GM19455 (cell line): ENCODE results near the gene GRM7.

Experiments used
- ATAC-seq: cut with Tn5 transposase; IDR thresholded peaks from one replicate; pipeline ENCODE4 v1.9.1; 2021; ENCODE audit not compliant: unreplicated experiment

The GRM7 gene

GRCh38 chr3:7292362-7292761 is 431.4 kb downstream of the GRM7 start:
- no peak for ATAC-seq

GRCh38 chr3:7293286-7293685 is 432.4 kb downstream of the GRM7 start:
- ATAC-seq = no peak

GRCh38 chr3:7305561-7305960 is 444.6 kb downstream of the GRM7 start:
- no peak for ATAC-seq

GRCh38 chr3:7306901-7307300 is 446.0 kb downstream of the GRM7 start:
- ATAC-seq = no peak

GRCh38 chr3:7307410-7307809 is 446.5 kb downstream of the GRM7 start:
- no peak for ATAC-seq

- ATAC-seq = no peak
Measured at GRCh38 chr3:7309641-7310102, 448.8 kb downstream of the GRM7 start.

GRCh38 chr3:7315037-7315436 is 454.1 kb downstream of the GRM7 start:
- no peak for ATAC-seq

GRCh38 chr3:7322957-7323669 is 462.2 kb downstream of the GRM7 start:
- ATAC-seq = no peak

GRCh38 chr3:7328339-7328738 is 467.4 kb downstream of the GRM7 start:
- no peak for ATAC-seq

GRCh38 chr3:7332696-7333095 is 471.8 kb downstream of the GRM7 start:
- no peak for ATAC-seq

- no peak for ATAC-seq
Measured at GRCh38 chr3:7333125-7333524, 472.2 kb downstream of the GRM7 start.

GRCh38 chr3:7340795-7341194 is 479.9 kb downstream of the GRM7 start:
- ATAC-seq = no peak

GRCh38 chr3:7346364-7346763 is 485.4 kb downstream of the GRM7 start:
- no peak for ATAC-seq

- no peak for ATAC-seq
Measured at GRCh38 chr3:7357101-7357500, 496.2 kb downstream of the GRM7 start.

GRCh38 chr3:7367968-7368367 is 507.1 kb downstream of the GRM7 start:
- ATAC-seq = no peak

- ATAC-seq = no peak
Measured at GRCh38 chr3:7368597-7368996, 507.7 kb downstream of the GRM7 start.

- ATAC-seq = no peak
Measured at GRCh38 chr3:7371693-7372572, 511.0 kb downstream of the GRM7 start.

GRCh38 chr3:7377103-7377502 is 516.2 kb downstream of the GRM7 start:
- ATAC-seq = no peak

- ATAC-seq = no peak
Measured at GRCh38 chr3:7381741-7382140, 520.8 kb downstream of the GRM7 start.

GRCh38 chr3:7382293-7383010 is 521.5 kb downstream of the GRM7 start:
- ATAC-seq = no peak

- no peak for ATAC-seq
Measured at GRCh38 chr3:7385635-7386034, 524.7 kb downstream of the GRM7 start.

GRCh38 chr3:7388026-7388425 is 527.1 kb downstream of the GRM7 start:
- no peak for ATAC-seq
